ENCODE results near the gene PCDHB3.

DNA sequence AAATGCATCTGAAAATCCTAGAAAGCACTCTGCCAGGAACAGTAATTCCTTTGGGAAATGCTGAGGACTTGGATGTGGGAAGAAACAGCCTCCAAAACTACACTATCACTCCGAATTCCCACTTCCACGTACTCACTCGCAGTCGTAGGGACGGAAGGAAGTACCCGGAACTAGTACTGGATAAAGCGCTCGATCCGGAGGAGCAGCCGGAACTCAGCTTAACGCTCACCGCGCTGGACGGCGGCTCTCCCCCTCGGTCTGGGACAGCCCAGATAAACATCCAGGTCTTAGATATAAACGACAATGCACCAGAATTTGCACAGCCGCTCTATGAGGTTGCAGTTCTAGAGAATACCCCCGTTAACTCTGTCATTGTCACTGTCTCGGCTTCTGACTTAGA is 786 bp downstream of the PCDHB3 start:
- TF ChIP-seq, protein P1, sequence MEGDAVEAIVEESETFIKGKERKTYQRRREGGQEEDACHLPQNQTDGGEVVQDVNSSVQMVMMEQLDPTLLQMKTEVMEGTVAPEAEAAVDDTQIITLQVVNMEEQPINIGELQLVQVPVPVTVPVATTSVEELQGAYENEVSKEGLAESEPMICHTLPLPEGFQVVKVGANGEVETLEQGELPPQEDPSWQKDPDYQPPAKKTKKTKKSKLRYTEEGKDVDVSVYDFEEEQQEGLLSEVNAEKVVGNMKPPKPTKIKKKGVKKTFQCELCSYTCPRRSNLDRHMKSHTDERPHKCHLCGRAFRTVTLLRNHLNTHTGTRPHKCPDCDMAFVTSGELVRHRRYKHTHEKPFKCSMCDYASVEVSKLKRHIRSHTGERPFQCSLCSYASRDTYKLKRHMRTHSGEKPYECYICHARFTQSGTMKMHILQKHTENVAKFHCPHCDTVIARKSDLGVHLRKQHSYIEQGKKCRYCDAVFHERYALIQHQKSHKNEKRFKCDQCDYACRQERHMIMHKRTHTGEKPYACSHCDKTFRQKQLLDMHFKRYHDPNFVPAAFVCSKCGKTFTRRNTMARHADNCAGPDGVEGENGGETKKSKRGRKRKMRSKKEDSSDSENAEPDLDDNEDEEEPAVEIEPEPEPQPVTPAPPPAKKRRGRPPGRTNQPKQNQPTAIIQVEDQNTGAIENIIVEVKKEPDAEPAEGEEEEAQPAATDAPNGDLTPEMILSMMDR (IDR thresholded peaks at IDR 0.05; ENCODE audit: low read length) = no peak
- TF ChIP-seq EZH2 (optimal IDR thresholded peaks at IDR 0.05; ENCODE audit: low read depth, low read length) (no peak), EZH2phosphoT487 (IDR thresholded peaks at IDR 0.05; ENCODE audit: low read length) (no peak)

Data from MM.1S (cell line).